ENCODE measurements around the gene CELSR1. TPM values are rescaled to one million over a fixed set of nuclear protein-coding genes. Genes with fewer than 3 reads are reported as not detected.

Gene CELSR1
- total RNA-seq, 1 experiment from 2014 or later, result 30.7 TPM

GRCh38 chr22:46349238-46349637, 188.2 kb downstream of the CELSR1 start:
- in situ Hi-C loops (cut with HindIII; ENCODE audit: low pct_unique_long_range_greater_than_20kb, low sequenced_read_pairs), result no loop called here
- no peak for TF ChIP-seq CTCF (IDR thresholded peaks at IDR 0.05)
- no peak for TF ChIP-seq POLR2AphosphoS5 (IDR thresholded peaks at IDR 0.05; ENCODE audit: low read depth, low read length)
- TF ChIP-seq REST (IDR thresholded peaks at IDR 0.05; ENCODE audit: insufficient read depth in 1 of 2, low read depth in 2 of 2, low read length in 1 of 2), result no peak
- TF ChIP-seq SIN3A (IDR thresholded peaks at IDR 0.05; ENCODE audit: borderline replicate concordance, insufficient read depth, low read depth, low read length), result no peak
- TF ChIP-seq TCF7L2 (IDR thresholded peaks at IDR 0.05; ENCODE audit: low read depth, low read length), result no peak
- intact Hi-C loops (cut with micrococcal nuclease; ENCODE audit: unreplicated experiment), result no loop called here
- no TSS peak for BruUV-seq (replicated peaks)
- Histone ChIP-seq H3K36me3 (ENCODE audit: control insufficient read depth, insufficient read depth, low read length) (peaks cover 3% of the 10 kb centered on the region), H3K4me1 (ENCODE audit: control insufficient read depth, insufficient read depth, low read length) (no peaks in the 10 kb centered on the region), H3K9me3 (ENCODE audit: control insufficient read depth, insufficient read depth, low read depth, low read length) (no peaks in the 10 kb centered on the region), H3K27ac (ENCODE audit: low read length) (no peak overlapping the region), H3K4me3 (ENCODE audit: low read depth in 2 of 2, low read length in 2 of 2) (no peak overlapping the region), H3K27me3 (ENCODE audit: control insufficient read depth, insufficient read depth, low read length) (no peaks in the 10 kb centered on the region)
- CTCF ChIA-PET, result no interaction called here
- no peak for DNase-seq (ENCODE audit: low read depth, low spot score)
- POLR2A ChIA-PET, result no interaction called here
- no peak for ATAC-seq

GRCh38 chr22:46348099-46348695, 189.2 kb downstream of the CELSR1 start:
- H3K4me1 ChIP-seq (ENCODE audit: control insufficient read depth, insufficient read depth, low read length), result no peaks in the 10 kb centered on the region
- intact Hi-C loops (cut with micrococcal nuclease; ENCODE audit: unreplicated experiment), result no loop called here
- no peak for ATAC-seq
- TF ChIP-seq POLR2AphosphoS5 (IDR thresholded peaks at IDR 0.05; ENCODE audit: low read depth, low read length) (no peak), SIN3A (IDR thresholded peaks at IDR 0.05; ENCODE audit: borderline replicate concordance, insufficient read depth, low read depth, low read length) (no peak), CTCF (IDR thresholded peaks at IDR 0.05) (no peak), REST (IDR thresholded peaks at IDR 0.05; ENCODE audit: insufficient read depth in 1 of 2, low read depth in 2 of 2, low read length in 1 of 2) (no peak), TCF7L2 (IDR thresholded peaks at IDR 0.05; ENCODE audit: low read depth, low read length) (no peak)
- CTCF ChIA-PET, result no interaction called here
- DNase-seq (ENCODE audit: low read depth, low spot score), result no peak
- H3K27ac ChIP-seq (ENCODE audit: low read length), result no peak overlapping the region
- in situ Hi-C loops (cut with HindIII; ENCODE audit: low pct_unique_long_range_greater_than_20kb, low sequenced_read_pairs), result no loop called here
- no peaks in the 10 kb centered on the region for H3K9me3 ChIP-seq (ENCODE audit: control insufficient read depth, insufficient read depth, low read depth, low read length)
- POLR2A ChIA-PET, result no interaction called here
- peaks cover 3% of the 10 kb centered on the region; the same call in 1 of the 2 replicates for H3K36me3 ChIP-seq (ENCODE audit: control insufficient read depth, insufficient read depth, low read length)
- no TSS peak for BruUV-seq (replicated peaks)
- H3K27me3 ChIP-seq (ENCODE audit: control insufficient read depth, insufficient read depth, low read length), result no peaks in the 10 kb centered on the region
- H3K4me3 ChIP-seq (ENCODE audit: low read depth in 2 of 2, low read length in 2 of 2), result no peak overlapping the region
